Ovary (tissue), 3 donors: ENCODE measurements around the gene TNS1.

Experiments
- CTCF ChIP-seq, 3 donors: fragments of 450-650 bp in 2 of 3; fragments of 200-600 bp in 1 of 3; IDR thresholded peaks; one replicate each; pipeline versions ENCODE4 v1.5.1 to v1.8.0; 2016 to 2022; ENCODE audit warnings: antibody characterized with exemption in 3 of 3, mild to moderate bottlenecking in 1 of 3
- POLR2A ChIP-seq: fragments of 450-650 bp; IDR thresholded peaks from one replicate; pipeline ENCODE4 v1.6.1; 2017; ENCODE audit warnings: antibody characterized with exemption, mild to moderate bottlenecking, moderate library complexity
- donor health status: DM: no; HTN: no; CAD: no.

- TF ChIP-seq CTCF (IDR thresholded peaks at IDR 0.05): no peak
- TF ChIP-seq POLR2A: no peak
Observed at GRCh38 chr2:217856871-217857270, 145.9 kb downstream of the TNS1 start.
